T-helper 2 cell treated with Interferon-gamma antibody and Interleukin-4, amounts not matched to agents 5 μg/mL and 100 μg/mL, for 36 hours (primary cell): ENCODE data around the gene DNAJC11.

ENCODE experiments used
- DNase-seq: peaks from one replicate; pipeline ENCODE4 v3.0.0; 2021; ENCODE audit warnings: low spot score
- H3K27ac Mint-ChIP-seq: one replicate; pipeline ENCODE4 v1.8.0; 2021; ENCODE audit warnings: mild to moderate bottlenecking, mixed read lengths
- H3K27me3 Mint-ChIP-seq: one replicate; pipeline ENCODE4 v1.8.0; 2021; ENCODE audit warnings: low read depth, mixed read lengths
- H3K36me3 Mint-ChIP-seq: one replicate; pipeline ENCODE4 v1.8.0; 2021; ENCODE audit warnings: low read depth, mixed read lengths
- H3K4me1 Mint-ChIP-seq: one replicate; pipeline ENCODE4 v1.8.0; 2021; ENCODE audit warnings: low read depth, mixed read lengths
- H3K4me3 Mint-ChIP-seq: one replicate; pipeline ENCODE4 v1.8.0; 2022; ENCODE audit warnings: mild to moderate bottlenecking, moderate library complexity, mixed read lengths
- H3K9me3 Mint-ChIP-seq: one replicate; pipeline ENCODE4 v1.8.0; 2021; ENCODE audit warnings: mixed read lengths

Gene DNAJC11

GRCh38 chr1:6632588-6633514, 68.8 kb downstream of the DNAJC11 start:
- Mint-ChIP-seq H3K27ac (no peak overlapping the region), H3K9me3 (no peaks in the 10 kb centered on the region), H3K4me3 (no peak overlapping the region), H3K27me3 (no peaks in the 10 kb centered on the region), H3K36me3 (peaks cover 23% of the 10 kb centered on the region), H3K4me1 (peaks cover under 1% of the 10 kb centered on the region)
- no peak for DNase-seq

DNA sequence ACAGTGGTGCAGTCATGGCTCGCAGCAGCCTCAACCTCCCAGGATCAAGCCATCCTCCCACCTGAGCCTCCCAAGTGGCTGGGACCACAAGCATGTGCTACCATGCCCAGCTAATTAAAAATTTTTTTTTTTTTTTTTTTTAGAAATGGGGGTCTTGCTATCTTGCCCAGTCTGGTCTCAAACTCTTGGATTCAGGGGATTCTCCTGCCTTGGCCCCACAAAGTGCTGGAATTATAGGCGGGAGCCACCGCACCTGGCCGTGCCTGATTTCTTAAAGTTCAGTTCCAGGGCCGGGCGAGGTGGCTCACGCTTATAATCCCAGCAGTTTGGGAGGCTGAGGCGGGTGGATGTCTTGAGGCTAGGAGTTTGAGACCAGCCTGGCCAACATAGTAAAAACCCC, 70.6 kb downstream of the DNAJC11 start:
- no peak for DNase-seq
- Mint-ChIP-seq H3K9me3 (no peaks in the 10 kb centered on the region), H3K36me3 (peaks cover 26% of the 10 kb centered on the region), H3K4me3 (no peak overlapping the region), H3K4me1 (peaks cover 10% of the 10 kb centered on the region), H3K27me3 (no peaks in the 10 kb centered on the region), H3K27ac (no peak overlapping the region)

- no peaks in the 10 kb centered on the region for H3K9me3 Mint-ChIP-seq
- H3K27me3 Mint-ChIP-seq: no peaks in the 10 kb centered on the region
- H3K27ac Mint-ChIP-seq: no peak overlapping the region
- no peak overlapping the region for H3K4me3 Mint-ChIP-seq
- H3K4me1 Mint-ChIP-seq: peaks cover 10% of the 10 kb centered on the region
- H3K36me3 Mint-ChIP-seq: peaks cover 29% of the 10 kb centered on the region
- no peak for DNase-seq
These were observed 71.6 kb downstream of the DNAJC11 start for GRCh38 chr1:6630027-6630426.

DNA sequence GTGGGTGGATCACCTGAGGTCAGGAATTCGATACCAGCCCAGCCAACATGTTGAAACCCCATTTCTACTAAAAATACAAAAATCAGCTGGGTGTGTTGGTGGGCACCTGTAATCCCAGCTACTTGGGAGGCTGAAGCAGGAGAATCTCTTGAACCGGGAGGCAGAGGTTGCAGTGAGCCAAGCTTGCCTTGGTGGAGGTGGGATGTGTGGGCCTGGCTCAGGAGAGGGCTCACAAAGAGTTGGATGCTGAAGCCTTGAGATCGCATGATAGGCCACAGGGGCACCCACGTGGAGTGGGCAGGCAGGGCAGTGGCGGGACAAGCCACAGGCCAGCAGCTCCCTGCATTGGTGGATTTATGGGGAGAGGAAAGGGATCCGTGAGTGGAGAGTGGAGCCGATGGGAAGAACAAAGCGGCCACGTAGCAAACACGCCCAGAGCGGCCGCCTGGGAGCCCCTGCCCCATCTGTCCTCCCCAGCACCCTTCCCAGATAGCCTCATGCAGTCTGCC, 72.6 kb downstream of the DNAJC11 start:
- no peaks in the 10 kb centered on the region for H3K9me3 Mint-ChIP-seq
- H3K27ac Mint-ChIP-seq: no peak overlapping the region
- H3K4me1 Mint-ChIP-seq: peaks cover 15% of the 10 kb centered on the region
- no peaks in the 10 kb centered on the region for H3K27me3 Mint-ChIP-seq
- H3K36me3 Mint-ChIP-seq: peaks cover 27% of the 10 kb centered on the region
- no peak overlapping the region for H3K4me3 Mint-ChIP-seq
- no peak for DNase-seq

DNA sequence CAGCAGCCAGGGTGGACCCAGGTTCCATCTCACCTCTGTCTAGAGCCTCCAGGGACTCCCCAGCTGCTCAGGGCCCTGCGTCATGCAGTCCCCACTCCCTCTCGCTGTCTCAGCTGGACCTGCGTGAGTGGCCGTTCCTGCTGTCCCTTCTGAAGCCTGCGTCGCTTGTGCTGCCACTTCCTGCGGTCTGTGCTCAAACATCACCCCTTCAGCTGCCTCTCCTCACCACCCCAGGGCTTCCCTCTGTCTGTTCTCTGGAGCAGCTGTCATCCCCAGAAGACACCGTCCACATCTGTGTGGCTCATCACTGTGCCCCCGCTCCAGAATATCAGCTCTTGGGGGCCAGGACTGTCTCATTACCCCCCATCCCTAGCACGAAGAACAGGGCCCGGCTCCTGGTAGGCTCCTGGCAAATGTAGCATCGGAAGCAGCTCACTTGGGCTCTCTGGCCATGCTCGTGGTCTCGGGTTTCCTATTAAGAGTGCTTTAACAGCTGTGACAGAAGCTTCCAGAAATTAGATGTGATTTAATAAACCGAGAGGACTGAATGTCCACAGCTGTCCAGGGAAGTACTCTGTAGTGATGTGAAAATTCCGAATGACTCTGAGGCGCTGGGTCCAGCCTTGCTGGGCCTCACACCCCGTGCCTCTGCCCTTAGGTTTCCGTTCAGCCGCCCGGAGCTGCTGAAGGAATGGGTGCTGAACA, 73.6 kb downstream of the DNAJC11 start:
- Mint-ChIP-seq H3K27me3 (no peaks in the 10 kb centered on the region), H3K4me1 (peaks cover 15% of the 10 kb centered on the region), H3K36me3 (peaks cover 23% of the 10 kb centered on the region), H3K27ac (peak overlapping the region; percentile 12), H3K4me3 (peak overlapping the region; percentile 25), H3K9me3 (no peaks in the 10 kb centered on the region)
- DNase-seq: no peak

DNA sequence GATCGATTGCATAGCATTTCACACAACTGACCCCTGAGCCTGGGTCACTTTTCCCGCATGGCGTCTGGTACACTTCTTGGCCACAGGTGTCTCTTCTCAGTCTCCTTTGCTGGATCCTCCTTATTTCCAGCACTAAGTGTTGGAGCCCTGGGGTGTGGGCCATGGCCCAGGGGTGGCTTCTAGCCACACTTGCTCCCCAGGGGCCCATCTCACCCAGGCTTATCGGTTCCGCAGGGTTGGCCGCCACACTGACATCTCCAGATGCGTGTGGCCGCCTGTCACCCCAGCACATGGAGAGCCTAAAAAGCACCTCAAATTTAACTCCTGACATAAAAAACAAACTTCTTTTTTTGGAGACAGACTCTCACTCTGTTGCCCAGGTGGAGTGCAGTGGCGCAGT, 74.6 kb downstream of the DNAJC11 start:
- no peak for DNase-seq
- H3K9me3 Mint-ChIP-seq: no peaks in the 10 kb centered on the region
- peaks cover 15% of the 10 kb centered on the region for H3K4me1 Mint-ChIP-seq
- H3K4me3 Mint-ChIP-seq: peak overlapping the region; percentile 87
- H3K36me3 Mint-ChIP-seq: peaks cover 27% of the 10 kb centered on the region
- no peaks in the 10 kb centered on the region for H3K27me3 Mint-ChIP-seq
- peak overlapping the region; percentile 82 for H3K27ac Mint-ChIP-seq

DNA sequence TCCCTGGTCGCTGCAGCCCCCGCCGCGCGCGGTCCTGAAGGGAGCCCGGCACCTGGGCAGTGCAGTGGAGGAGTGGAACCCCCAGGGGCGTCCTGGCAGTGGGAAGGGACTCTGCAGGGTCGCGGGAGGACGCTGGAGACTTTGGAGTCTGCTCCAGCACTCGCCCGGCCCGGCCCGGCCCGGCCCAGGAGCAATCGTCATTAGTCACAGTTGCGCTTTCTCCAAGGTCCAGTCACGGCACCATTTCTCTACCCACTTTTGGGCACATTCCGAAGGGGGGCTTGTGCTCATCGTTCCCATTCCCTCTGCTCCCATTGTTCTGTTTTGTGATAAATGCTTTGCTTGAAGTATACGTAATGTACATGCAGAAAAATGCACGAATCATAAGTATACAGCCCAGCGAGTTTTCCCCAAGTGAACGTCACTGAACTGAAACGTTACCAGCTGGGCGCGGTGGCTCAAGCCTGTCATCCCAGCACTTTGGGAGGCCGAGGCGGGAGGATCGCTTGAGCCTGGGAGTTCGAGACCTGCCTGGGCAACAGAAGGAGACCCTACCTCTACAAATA, 75.9 kb downstream of the DNAJC11 start:
- Mint-ChIP-seq H3K27me3 (no peaks in the 10 kb centered on the region), H3K4me3 (peak overlapping the region; percentile 87), H3K36me3 (peaks cover 27% of the 10 kb centered on the region), H3K27ac (peak overlapping the region; percentile 82), H3K9me3 (no peaks in the 10 kb centered on the region), H3K4me1 (peaks cover 15% of the 10 kb centered on the region)
- DNase-seq: no peak

- H3K9me3 Mint-ChIP-seq: no peaks in the 10 kb centered on the region
- H3K36me3 Mint-ChIP-seq: peaks cover 28% of the 10 kb centered on the region
- H3K27me3 Mint-ChIP-seq: no peaks in the 10 kb centered on the region
- peak within 1 kb of the TSS; percentile 87 for H3K4me3 Mint-ChIP-seq
- peak within 1 kb of the TSS; percentile 82 for H3K27ac Mint-ChIP-seq
- peak; percentile 77 for DNase-seq
- peaks cover 15% of the 10 kb centered on the region for H3K4me1 Mint-ChIP-seq
These were observed 76.7 kb downstream of the DNAJC11 start, which contains the start of gene THAP3 for GRCh38 chr1:6624710-6625583. Gene THAP3, plus strand, starts transcription at chr1:6624868. Its CDS starts 351 bp downstream, at chr1:6625219.

GRCh38 chr1:6623269-6623965, 78.2 kb downstream of the DNAJC11 start:
- H3K4me3 Mint-ChIP-seq: no peak overlapping the region
- H3K27ac Mint-ChIP-seq: peak overlapping the region; percentile 17
- H3K27me3 Mint-ChIP-seq: no peaks in the 10 kb centered on the region
- H3K4me1 Mint-ChIP-seq: peaks cover 15% of the 10 kb centered on the region
- no peaks in the 10 kb centered on the region for H3K9me3 Mint-ChIP-seq
- H3K36me3 Mint-ChIP-seq: peaks cover 37% of the 10 kb centered on the region
- no peak for DNase-seq

- Mint-ChIP-seq H3K36me3 (peaks cover 36% of the 10 kb centered on the region), H3K9me3 (no peaks in the 10 kb centered on the region), H3K4me1 (peaks cover 12% of the 10 kb centered on the region), H3K27me3 (no peaks in the 10 kb centered on the region), H3K27ac (peak overlapping the region; percentile 57), H3K4me3 (no peak overlapping the region)
- no peak for DNase-seq
These were observed 79.0 kb downstream of the DNAJC11 start for GRCh38 chr1:6622396-6623152.

GRCh38 chr1:6621429-6622391, 79.9 kb downstream of the DNAJC11 start:
- peaks cover 33% of the 10 kb centered on the region for H3K36me3 Mint-ChIP-seq
- DNase-seq: no peak
- H3K9me3 Mint-ChIP-seq: no peaks in the 10 kb centered on the region
- no peak overlapping the region for H3K4me3 Mint-ChIP-seq
- peaks cover 11% of the 10 kb centered on the region for H3K4me1 Mint-ChIP-seq
- no peaks in the 10 kb centered on the region for H3K27me3 Mint-ChIP-seq
- no peak overlapping the region for H3K27ac Mint-ChIP-seq
